ENCODE results near the gene HOMEZ. TPM values are rescaled to one million over a fixed set of nuclear protein-coding genes. Genes with fewer than 3 reads are reported as not detected.
"Not testable (repeated sequence)": the region's sequence is repeated elsewhere in the genome, so short reads cannot be mapped to it uniquely, and the experiment has no call there.

HOMEZ gene
- total RNA-seq, 1 experiment from 2014 or later = 7.6 TPM

GRCh38 chr14:23277189-23277588 is 8.7 kb downstream of the HOMEZ start:
- H3K27ac Mint-ChIP-seq (ENCODE audit: unreplicated experiment) = no peak overlapping the region
- H3K4me3 Mint-ChIP-seq (ENCODE audit: unreplicated experiment) = no peak overlapping the region
- Histone ChIP-seq H3K36me3 (ENCODE audit: control insufficient read depth, insufficient read depth, low read length) (no peaks in the 10 kb centered on the region), H3K4me1 (no peaks in the 10 kb centered on the region), H3K27me3 (replicated peaks; ENCODE audit: control insufficient read depth, insufficient read depth, low read length) (no peaks in the 10 kb centered on the region), H3K4me3 (ENCODE audit: low read depth, low read length) (no peak overlapping the region), H3K9me3 (no peaks in the 10 kb centered on the region)
- CTCF ChIA-PET = interaction anchor here (0.6 to 0.7 kb wide), 2 partner anchors 18 to 92 kb away, joined by 3 to 5 read pairs; no protein-coding TSS in a partner anchor
- H3K9me3 Mint-ChIP-seq (ENCODE audit: unreplicated experiment) = no peaks in the 10 kb centered on the region
- POLR2A ChIA-PET = interaction anchor here (0.6 kb wide), 1 partner anchor 30 kb away, joined by 10 read pairs; the partner anchor contains the start of gene BCL2L2
- intact Hi-C loops (cut with micrococcal nuclease; ENCODE audit: unreplicated experiment) = no loop called here
- no peaks in the 10 kb centered on the region for H3K27me3 Mint-ChIP-seq (ENCODE audit: insufficient read depth, unreplicated experiment)
- H3K4me1 Mint-ChIP-seq (ENCODE audit: low read depth, unreplicated experiment) = no peaks in the 10 kb centered on the region
- TF ChIP-seq CTCF (IDR thresholded peaks at IDR 0.05; ENCODE audit: insufficient read depth in 1 of 2, low read depth in 1 of 2, low read length in 1 of 2, severe bottlenecking in 1 of 2, unreplicated experiment in 1 of 2) = no peak
- H3K36me3 Mint-ChIP-seq (ENCODE audit: insufficient read depth, unreplicated experiment) = no peaks in the 10 kb centered on the region
- BruUV-seq (replicated peaks) = no TSS peak
- DNase-seq = no peak

- ChIA-PET POLR2A (no interaction called here), CTCF (no interaction called here)
Measured at GRCh38 chr14:23275412-23275811, 10.5 kb downstream of the HOMEZ start.

GRCh38 chr14:23269193-23269592 is 16.7 kb downstream of the HOMEZ start:
- ChIA-PET POLR2A (no interaction called here), CTCF (interaction anchor here (0.5 kb wide), 1 partner anchor 163 kb away, joined by 7 read pairs; no protein-coding TSS in a partner anchor)
- intact Hi-C loops (cut with micrococcal nuclease; ENCODE audit: unreplicated experiment) = no loop called here
- no peaks in the 10 kb centered on the region for H3K36me3 ChIP-seq (ENCODE audit: control insufficient read depth, insufficient read depth, low read length)
- H3K4me3 ChIP-seq (ENCODE audit: low read depth, low read length) = no peak overlapping the region
- no peaks in the 10 kb centered on the region for H3K27me3 ChIP-seq (replicated peaks; ENCODE audit: control insufficient read depth, insufficient read depth, low read length)
- BruUV-seq (replicated peaks) = no TSS peak
- Mint-ChIP-seq H3K27ac (ENCODE audit: unreplicated experiment) (no peak overlapping the region), H3K36me3 (ENCODE audit: insufficient read depth, unreplicated experiment) (no peaks in the 10 kb centered on the region), H3K4me3 (ENCODE audit: unreplicated experiment) (no peak overlapping the region), H3K27me3 (ENCODE audit: insufficient read depth, unreplicated experiment) (peaks cover 3% of the 10 kb centered on the region), H3K9me3 (ENCODE audit: unreplicated experiment) (no peaks in the 10 kb centered on the region), H3K4me1 (ENCODE audit: low read depth, unreplicated experiment) (no peaks in the 10 kb centered on the region)
- no peak for TF ChIP-seq CTCF (IDR thresholded peaks at IDR 0.05; ENCODE audit: insufficient read depth in 1 of 2, low read depth in 1 of 2, low read length in 1 of 2, severe bottlenecking in 1 of 2, unreplicated experiment in 1 of 2)
- H3K9me3 ChIP-seq = no peaks in the 10 kb centered on the region
- no peaks in the 10 kb centered on the region for H3K4me1 ChIP-seq
- DNase-seq = no peak

More at GRCh38 chr14:23275412-23275811, 10.5 kb downstream of the HOMEZ start:
- Histone ChIP-seq H3K9me3 (no peaks in the 10 kb centered on the region), H3K27me3 (replicated peaks; ENCODE audit: control insufficient read depth, insufficient read depth, low read length) (no peaks in the 10 kb centered on the region), H3K4me1 (no peaks in the 10 kb centered on the region), H3K4me3 (ENCODE audit: low read depth, low read length) (no peak overlapping the region), H3K36me3 (ENCODE audit: control insufficient read depth, insufficient read depth, low read length) (no peaks in the 10 kb centered on the region)
- Mint-ChIP-seq H3K36me3 (ENCODE audit: insufficient read depth, unreplicated experiment) (no peaks in the 10 kb centered on the region), H3K4me3 (ENCODE audit: unreplicated experiment) (no peak overlapping the region), H3K27me3 (ENCODE audit: insufficient read depth, unreplicated experiment) (no peaks in the 10 kb centered on the region), H3K4me1 (ENCODE audit: low read depth, unreplicated experiment) (no peaks in the 10 kb centered on the region), H3K9me3 (ENCODE audit: unreplicated experiment) (no peaks in the 10 kb centered on the region), H3K27ac (ENCODE audit: unreplicated experiment) (no peak overlapping the region)
- no peak for TF ChIP-seq CTCF (IDR thresholded peaks at IDR 0.05; ENCODE audit: insufficient read depth in 1 of 2, low read depth in 1 of 2, low read length in 1 of 2, severe bottlenecking in 1 of 2, unreplicated experiment in 1 of 2)
- intact Hi-C loops (cut with micrococcal nuclease; ENCODE audit: unreplicated experiment) = no loop called here
- BruUV-seq (replicated peaks) = no TSS peak
- no peak for DNase-seq

GRCh38 chr14:23260849-23261248 is 25.1 kb downstream of the HOMEZ start:
- H3K4me1 ChIP-seq; H3K27me3 Mint-ChIP-seq (ENCODE audit: insufficient read depth, unreplicated experiment); H3K9me3 ChIP-seq; DNase-seq; H3K4me3 ChIP-seq (ENCODE audit: low read depth, low read length); H3K9me3 Mint-ChIP-seq (ENCODE audit: unreplicated experiment); H3K4me1 Mint-ChIP-seq (ENCODE audit: low read depth, unreplicated experiment); H3K4me3 Mint-ChIP-seq (ENCODE audit: unreplicated experiment); H3K27me3 ChIP-seq (replicated peaks; ENCODE audit: control insufficient read depth, insufficient read depth, low read length); POLR2A ChIA-PET; BruUV-seq (replicated peaks); H3K27ac Mint-ChIP-seq (ENCODE audit: unreplicated experiment); H3K36me3 ChIP-seq (ENCODE audit: control insufficient read depth, insufficient read depth, low read length); H3K36me3 Mint-ChIP-seq (ENCODE audit: insufficient read depth, unreplicated experiment); intact Hi-C loops (cut with micrococcal nuclease; ENCODE audit: unreplicated experiment): not testable (repeated sequence)
- CTCF ChIA-PET = interaction anchor here (0.6 to 1.3 kb wide), 2 partner anchors 40 to 293 kb away, joined by 4 read pairs; no protein-coding TSS in a partner anchor
